ENCODE data around the gene TSPAN32. TPM values are rescaled to one million over a fixed set of nuclear protein-coding genes. Genes with fewer than 3 reads are reported as not detected.
"Not testable (repeated sequence)": the region's sequence is repeated elsewhere in the genome, so short reads cannot be mapped to it uniquely, and the experiment has no call there.

The TSPAN32 gene
- total RNA-seq, 2 experiments from 2014 or later: 39.7 to 47.0 TPM

- POLR2A ChIA-PET: no interaction called here
Observed at GRCh38 chr11:2276280-2277007, 25.4 kb upstream of the TSPAN32 start.

DNA sequence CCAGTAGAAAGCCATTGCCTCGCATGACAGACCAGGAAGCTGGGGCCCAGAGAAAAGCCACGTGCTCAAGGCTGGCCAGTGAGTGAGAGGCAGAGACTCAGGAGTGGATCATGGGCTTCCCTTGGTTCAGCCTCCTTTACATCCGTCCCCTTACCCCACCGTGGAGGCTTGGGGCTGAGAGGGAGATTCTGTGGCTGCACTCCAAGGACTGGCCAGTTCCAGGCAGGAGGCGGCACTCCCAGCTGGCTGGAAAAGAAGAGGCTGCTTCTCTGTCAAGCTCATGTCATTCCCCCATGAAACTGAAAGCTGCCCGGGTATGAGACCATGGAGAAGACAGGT, 24.8 kb upstream of the TSPAN32 start:
- ChIA-PET CTCF (interaction anchor here (1.3 to 1.5 kb wide), 2 partner anchors 23 to 28 kb away, joined by 3 read pairs; no protein-coding TSS in a partner anchor), POLR2A (no interaction called here)
- Mint-ChIP-seq H3K36me3 (ENCODE audit: low read depth) (no peaks in the 10 kb centered on the region), H3K27ac (no peak overlapping the region), H3K4me1 (ENCODE audit: low read depth) (peaks cover 8% of the 10 kb centered on the region), H3K27me3 (ENCODE audit: low read depth) (peaks cover 29% of the 10 kb centered on the region), H3K4me3 (no peak overlapping the region), H3K9me3 (ENCODE audit: insufficient read depth) (peaks cover 10% of the 10 kb centered on the region)
- DNase-seq (peak; percentile 13), ATAC-seq (no peak)

More at GRCh38 chr11:2276280-2277007, 25.4 kb upstream of the TSPAN32 start:
- Mint-ChIP-seq H3K4me1 (ENCODE audit: low read depth) (peaks cover 8% of the 10 kb centered on the region), H3K36me3 (ENCODE audit: low read depth) (no peaks in the 10 kb centered on the region), H3K4me3 (no peak overlapping the region), H3K27ac (no peak overlapping the region), H3K9me3 (ENCODE audit: insufficient read depth) (peaks cover 10% of the 10 kb centered on the region), H3K27me3 (ENCODE audit: low read depth) (peaks cover 29% of the 10 kb centered on the region)
- CTCF ChIA-PET: interaction anchor here (1.3 to 1.5 kb wide), 2 partner anchors 23 to 28 kb away, joined by 3 read pairs; no protein-coding TSS in a partner anchor
- ATAC-seq: no peak
- no peak for DNase-seq

GRCh38 chr11:2277933-2278523, 23.8 kb upstream of the TSPAN32 start:
- Mint-ChIP-seq H3K4me1 (ENCODE audit: low read depth) (peaks cover 8% of the 10 kb centered on the region), H3K9me3 (ENCODE audit: insufficient read depth) (peaks cover 15% of the 10 kb centered on the region), H3K27me3 (ENCODE audit: low read depth) (peaks cover 26% of the 10 kb centered on the region), H3K4me3 (no peak overlapping the region), H3K27ac (no peak overlapping the region), H3K36me3 (ENCODE audit: low read depth) (no peaks in the 10 kb centered on the region)
- peak; percentile 12 for DNase-seq
- ATAC-seq: no peak
- POLR2A ChIA-PET: no interaction called here
- CTCF ChIA-PET: no interaction called here

DNA sequence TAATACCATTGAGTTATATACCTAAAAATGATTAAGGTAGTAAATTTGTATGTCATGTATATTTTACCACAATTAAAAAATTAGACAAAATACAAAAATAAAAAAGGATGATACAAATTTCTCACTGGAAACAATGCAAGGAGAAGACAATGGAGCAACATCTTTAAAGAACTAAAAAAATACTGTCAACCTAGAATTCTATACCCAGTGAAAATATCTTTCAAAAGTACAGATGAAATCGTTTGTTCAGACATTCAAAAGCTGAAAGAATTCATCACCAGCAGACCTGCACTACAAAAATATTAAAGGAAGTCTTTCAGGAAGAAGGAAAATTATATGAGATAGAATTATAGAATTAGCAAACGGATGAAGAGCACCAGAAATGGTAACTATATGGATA, 21.6 kb upstream of the TSPAN32 start:
- no peak for ATAC-seq
- no peak overlapping the region for H3K27ac Mint-ChIP-seq
- DNase-seq: no peak
- no peak overlapping the region for H3K4me3 Mint-ChIP-seq
- CTCF ChIA-PET: no interaction called here
- peaks cover 8% of the 10 kb centered on the region for H3K4me1 Mint-ChIP-seq (ENCODE audit: low read depth)
- H3K9me3 Mint-ChIP-seq (ENCODE audit: insufficient read depth): peaks cover 15% of the 10 kb centered on the region
- POLR2A ChIA-PET: no interaction called here
- H3K36me3 Mint-ChIP-seq (ENCODE audit: low read depth): no peaks in the 10 kb centered on the region
- peaks cover 31% of the 10 kb centered on the region for H3K27me3 Mint-ChIP-seq (ENCODE audit: low read depth)

DNA sequence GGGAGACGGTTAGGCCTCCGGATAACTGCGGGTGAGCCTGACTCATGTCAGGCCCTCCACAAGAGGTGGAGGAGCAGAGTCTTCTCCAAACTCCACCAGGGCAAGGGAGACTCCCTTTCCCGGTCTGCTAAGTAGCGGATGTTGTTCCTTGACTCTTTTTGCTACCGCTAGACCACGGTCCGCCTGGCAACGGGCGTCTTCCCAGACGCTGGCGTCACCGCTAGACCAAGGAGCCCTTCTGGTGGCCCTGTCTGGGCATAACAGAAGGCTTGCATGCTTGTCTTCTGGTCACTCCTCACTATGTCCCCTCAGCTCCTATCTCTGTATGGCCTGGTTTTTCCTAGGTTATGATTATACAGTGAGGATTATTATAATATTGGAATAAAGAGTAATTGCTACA, 15.5 kb upstream of the TSPAN32 start:
- H3K4me3 Mint-ChIP-seq; ATAC-seq; H3K4me1 Mint-ChIP-seq (ENCODE audit: low read depth); POLR2A ChIA-PET; H3K27ac Mint-ChIP-seq; H3K9me3 Mint-ChIP-seq (ENCODE audit: insufficient read depth); CTCF ChIA-PET; DNase-seq; H3K36me3 Mint-ChIP-seq (ENCODE audit: low read depth): not testable (repeated sequence)
- H3K27me3 Mint-ChIP-seq (ENCODE audit: low read depth): peaks cover 31% of the 10 kb centered on the region

- Mint-ChIP-seq H3K27ac (no peak overlapping the region), H3K27me3 (ENCODE audit: low read depth) (peaks cover 26% of the 10 kb centered on the region), H3K4me1 (ENCODE audit: low read depth) (peaks cover 6% of the 10 kb centered on the region), H3K36me3 (ENCODE audit: low read depth) (no peaks in the 10 kb centered on the region), H3K9me3 (ENCODE audit: insufficient read depth) (peaks cover 5% of the 10 kb centered on the region), H3K4me3 (no peak overlapping the region)
- CTCF ChIA-PET: interaction anchor here (1.2 kb wide), 1 partner anchor 17 kb away, joined by 5 read pairs; no protein-coding TSS in a partner anchor
- no peak for ATAC-seq
- POLR2A ChIA-PET: no interaction called here
- DNase-seq: no peak
Observed at GRCh38 chr11:2287091-2287490, 14.7 kb upstream of the TSPAN32 start.

- CTCF ChIA-PET: no interaction called here
- no peak overlapping the region for H3K27ac Mint-ChIP-seq
- peaks cover 6% of the 10 kb centered on the region for H3K4me1 Mint-ChIP-seq (ENCODE audit: low read depth)
- no peaks in the 10 kb centered on the region for H3K36me3 Mint-ChIP-seq (ENCODE audit: low read depth)
- no peaks in the 10 kb centered on the region for H3K9me3 Mint-ChIP-seq (ENCODE audit: insufficient read depth)
- H3K4me3 Mint-ChIP-seq: no peak overlapping the region
- DNase-seq: no peak
- no peak for ATAC-seq
- POLR2A ChIA-PET: interaction anchor here (1.0 kb wide), 1 partner anchor 11 kb away, joined by 4 read pairs; no protein-coding TSS in a partner anchor
- peaks cover 20% of the 10 kb centered on the region for H3K27me3 Mint-ChIP-seq (ENCODE audit: low read depth)
Observed at GRCh38 chr11:2289350-2289749, 12.5 kb upstream of the TSPAN32 start.

- H3K27ac Mint-ChIP-seq: no peak overlapping the region
Observed at GRCh38 chr11:2289859-2290258, 12.0 kb upstream of the TSPAN32 start.

DNA sequence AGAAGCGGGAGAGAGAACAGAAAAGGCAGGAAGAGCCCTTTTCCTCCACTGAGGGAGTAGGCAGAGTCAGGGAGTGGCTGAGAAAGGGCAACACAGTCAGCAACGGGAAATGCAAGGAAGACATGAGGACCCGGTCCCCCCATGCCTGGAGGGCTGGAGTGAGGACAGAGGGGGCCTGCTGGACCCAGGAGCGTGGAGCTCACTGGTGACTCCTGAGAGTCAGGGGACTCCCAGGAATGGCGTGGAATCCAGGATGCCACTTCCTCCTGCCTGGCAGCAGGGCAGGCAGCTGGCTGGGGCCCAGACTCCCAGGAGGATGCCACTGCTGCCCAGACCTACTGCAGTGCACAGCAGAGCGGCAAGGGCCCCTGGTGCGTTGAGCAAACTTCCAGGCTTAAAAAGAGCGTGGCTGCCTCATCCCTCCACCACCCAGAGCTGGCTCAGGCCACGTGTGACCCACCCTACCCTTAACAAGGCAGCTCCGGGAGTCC, 11.4 kb upstream of the TSPAN32 start:
- CTCF ChIA-PET: no interaction called here
- H3K27ac Mint-ChIP-seq: no peak overlapping the region

More at GRCh38 chr11:2289859-2290258, 12.0 kb upstream of the TSPAN32 start:
- Mint-ChIP-seq H3K9me3 (ENCODE audit: insufficient read depth) (no peaks in the 10 kb centered on the region), H3K4me1 (ENCODE audit: low read depth) (peaks cover 6% of the 10 kb centered on the region), H3K27me3 (ENCODE audit: low read depth) (peaks cover 19% of the 10 kb centered on the region), H3K4me3 (no peak overlapping the region), H3K36me3 (ENCODE audit: low read depth) (no peaks in the 10 kb centered on the region)
- ChIA-PET CTCF (no interaction called here), POLR2A (interaction anchor here (1.0 kb wide), 1 partner anchor 10 kb away, joined by 4 read pairs; no protein-coding TSS in a partner anchor)
- DNase-seq: no peak
- no peak for ATAC-seq

GRCh38 chr11:2293531-2293971, 8.3 kb upstream of the TSPAN32 start:
- ATAC-seq (no peak), DNase-seq (no peak)
- H3K4me3 Mint-ChIP-seq: no peak overlapping the region
- peaks cover 9% of the 10 kb centered on the region for H3K4me1 Mint-ChIP-seq (ENCODE audit: low read depth)
- CTCF ChIA-PET: no interaction called here
- POLR2A ChIA-PET: no interaction called here
- H3K9me3 Mint-ChIP-seq (ENCODE audit: insufficient read depth): no peaks in the 10 kb centered on the region
- H3K27me3 Mint-ChIP-seq (ENCODE audit: low read depth): peaks cover 13% of the 10 kb centered on the region
- no peak overlapping the region for H3K27ac Mint-ChIP-seq
- peaks cover 3% of the 10 kb centered on the region for H3K36me3 Mint-ChIP-seq (ENCODE audit: low read depth)

More for the DNA sequence above, 11.4 kb upstream of the TSPAN32 start:
- H3K4me3 Mint-ChIP-seq: no peak overlapping the region
- H3K27me3 Mint-ChIP-seq (ENCODE audit: low read depth): peaks cover 16% of the 10 kb centered on the region
- H3K4me1 Mint-ChIP-seq (ENCODE audit: low read depth): peaks cover 6% of the 10 kb centered on the region
- POLR2A ChIA-PET: interaction anchor here (1.0 kb wide), 1 partner anchor 10 kb away, joined by 4 read pairs; no protein-coding TSS in a partner anchor
- no peaks in the 10 kb centered on the region for H3K9me3 Mint-ChIP-seq (ENCODE audit: insufficient read depth)
- no peak for ATAC-seq
- no peak for DNase-seq
- H3K36me3 Mint-ChIP-seq (ENCODE audit: low read depth): no peaks in the 10 kb centered on the region

DNA sequence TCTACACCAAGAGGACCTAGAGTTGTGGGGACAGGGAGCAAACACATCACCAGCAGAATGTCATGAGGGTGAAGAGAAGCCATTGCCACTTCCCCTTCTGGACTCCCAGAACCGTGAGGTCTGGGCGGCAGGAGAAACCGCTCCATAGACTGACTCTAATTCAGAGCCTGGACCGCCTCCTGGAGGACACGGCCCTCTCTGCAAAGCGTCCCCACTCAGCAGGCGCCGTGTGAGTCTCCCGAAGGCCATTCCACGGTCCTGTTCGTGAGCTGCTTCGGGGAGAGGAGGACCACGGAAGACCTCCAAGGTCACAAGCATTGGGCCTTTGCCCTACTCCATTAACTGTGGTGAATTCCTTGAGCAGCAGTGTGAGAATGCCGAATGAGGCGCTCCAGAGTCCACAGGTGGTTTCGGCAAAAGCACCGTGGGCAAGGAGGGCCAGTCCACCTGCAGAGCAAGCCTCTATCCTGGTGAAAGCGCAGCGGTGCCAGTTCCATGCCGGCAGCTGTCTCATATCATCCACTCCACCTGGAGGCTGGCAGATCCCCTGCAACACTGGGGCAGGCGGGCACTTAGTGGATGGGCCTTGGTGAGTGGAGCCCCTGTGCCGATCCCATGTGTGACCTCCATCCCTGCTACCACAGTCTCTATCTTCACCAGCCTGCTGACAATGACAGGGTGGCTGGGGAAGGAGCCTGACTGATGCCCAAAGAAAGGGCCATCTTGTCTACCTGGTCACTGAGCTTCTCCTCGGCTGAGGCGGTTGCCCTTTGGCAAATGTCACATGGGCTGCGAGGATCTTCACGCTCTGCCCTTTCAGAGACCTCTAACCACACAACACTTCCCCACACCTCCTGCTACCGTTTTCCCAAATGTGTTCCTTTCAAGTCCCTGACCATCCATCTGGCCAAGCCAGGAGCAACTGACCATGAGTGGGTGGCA, 7.6 kb upstream of the TSPAN32 start:
- DNase-seq: no peak
- no peak overlapping the region for H3K4me3 Mint-ChIP-seq
- POLR2A ChIA-PET: no interaction called here

More for the DNA sequence above, 7.6 kb upstream of the TSPAN32 start:
- H3K9me3 Mint-ChIP-seq (ENCODE audit: insufficient read depth): no peaks in the 10 kb centered on the region
- CTCF ChIA-PET: interaction anchor here (0.8 to 1.6 kb wide), 2 partner anchors 10 to 11 kb away, joined by 3 to 4 read pairs; no protein-coding TSS in a partner anchor
- H3K27ac Mint-ChIP-seq: no peak overlapping the region
- no peak for ATAC-seq
- H3K4me1 Mint-ChIP-seq (ENCODE audit: low read depth): peaks cover 16% of the 10 kb centered on the region
- peaks cover 10% of the 10 kb centered on the region for H3K27me3 Mint-ChIP-seq (ENCODE audit: low read depth)
- H3K36me3 Mint-ChIP-seq (ENCODE audit: low read depth): peaks cover 3% of the 10 kb centered on the region

Measured in activated CD8-positive, alpha-beta T cell treated with anti-CD3 and anti-CD28 coated beads, Interleukin-2, amount 10 ng/mL, durations not matched to agents 7 days and 5 days (primary cell).